ENCODE measurements around the gene C3AR1. TPM values are rescaled to one million over a fixed set of nuclear protein-coding genes. Genes with fewer than 3 reads are reported as not detected.

Gene C3AR1
- total RNA-seq, 1 donor from 2014 or later, result not detected

- no peak for DNase-seq (ENCODE audit: low read depth)
- TF ChIP-seq, protein P1, sequence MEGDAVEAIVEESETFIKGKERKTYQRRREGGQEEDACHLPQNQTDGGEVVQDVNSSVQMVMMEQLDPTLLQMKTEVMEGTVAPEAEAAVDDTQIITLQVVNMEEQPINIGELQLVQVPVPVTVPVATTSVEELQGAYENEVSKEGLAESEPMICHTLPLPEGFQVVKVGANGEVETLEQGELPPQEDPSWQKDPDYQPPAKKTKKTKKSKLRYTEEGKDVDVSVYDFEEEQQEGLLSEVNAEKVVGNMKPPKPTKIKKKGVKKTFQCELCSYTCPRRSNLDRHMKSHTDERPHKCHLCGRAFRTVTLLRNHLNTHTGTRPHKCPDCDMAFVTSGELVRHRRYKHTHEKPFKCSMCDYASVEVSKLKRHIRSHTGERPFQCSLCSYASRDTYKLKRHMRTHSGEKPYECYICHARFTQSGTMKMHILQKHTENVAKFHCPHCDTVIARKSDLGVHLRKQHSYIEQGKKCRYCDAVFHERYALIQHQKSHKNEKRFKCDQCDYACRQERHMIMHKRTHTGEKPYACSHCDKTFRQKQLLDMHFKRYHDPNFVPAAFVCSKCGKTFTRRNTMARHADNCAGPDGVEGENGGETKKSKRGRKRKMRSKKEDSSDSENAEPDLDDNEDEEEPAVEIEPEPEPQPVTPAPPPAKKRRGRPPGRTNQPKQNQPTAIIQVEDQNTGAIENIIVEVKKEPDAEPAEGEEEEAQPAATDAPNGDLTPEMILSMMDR (conservative IDR thresholded peaks at IDR 0.05; ENCODE audit: low read depth, low read length), result peak; percentile 93
Observed at GRCh38 chr12:8045952-8046944, 19.9 kb downstream of the C3AR1 start.

DNA sequence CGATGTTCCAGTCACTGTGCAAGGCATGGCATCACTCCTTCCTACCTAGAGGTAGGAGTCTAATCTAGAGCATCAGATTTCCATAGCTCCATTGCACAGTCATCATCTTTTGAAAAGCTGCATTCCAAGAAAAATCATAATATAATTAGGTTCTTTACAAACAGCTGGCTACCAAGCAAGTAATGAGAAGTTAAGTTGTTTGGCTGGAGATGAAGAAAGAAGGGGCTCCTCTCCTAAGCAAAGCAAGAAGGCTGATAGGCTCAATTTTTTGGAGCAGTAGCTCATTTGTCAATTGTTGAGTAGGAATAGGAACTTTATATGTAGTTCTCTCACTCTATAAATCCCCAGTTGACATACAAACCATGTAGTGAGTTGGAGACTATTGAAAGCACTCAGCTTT, 25.4 kb downstream of the C3AR1 start:
- DNase-seq (ENCODE audit: low read depth), result no peak
- TF ChIP-seq, protein P1 (conservative IDR thresholded peaks at IDR 0.05; ENCODE audit: low read depth, low read length), result no peak
- H3K4me3 ChIP-seq (ENCODE audit: low read depth, low read length), result no peak overlapping the region

More at GRCh38 chr12:8045952-8046944, 19.9 kb downstream of the C3AR1 start:
- H3K4me3 ChIP-seq (ENCODE audit: low read depth, low read length), result no peak overlapping the region

DNA sequence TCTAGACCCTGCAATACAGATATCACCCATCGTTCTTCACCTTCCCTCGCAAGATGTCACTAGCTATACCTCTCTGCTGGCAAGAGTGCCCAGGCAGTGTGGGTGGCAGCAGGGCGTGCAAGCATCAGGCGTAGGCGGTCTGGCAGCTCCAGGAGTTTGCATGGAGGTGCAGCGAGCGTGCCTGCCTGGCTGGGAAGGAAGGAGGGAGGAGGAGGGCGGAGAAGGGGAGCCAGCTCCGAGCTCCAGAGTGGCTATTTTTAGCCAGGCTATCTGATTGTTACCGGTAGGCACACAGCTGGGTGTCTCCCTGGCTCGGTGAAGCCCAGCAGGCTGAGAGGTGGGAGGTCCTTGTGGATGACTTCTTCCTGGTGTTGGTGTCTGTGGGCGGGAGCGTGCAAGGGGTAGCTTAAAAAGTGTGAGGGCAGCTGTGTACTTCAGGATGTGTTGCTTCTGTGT, 27.5 kb downstream of the C3AR1 start:
- no peak for DNase-seq (ENCODE audit: low read depth)
- H3K4me3 ChIP-seq (ENCODE audit: low read depth, low read length), result peak overlapping the region; percentile 31
- TF ChIP-seq, protein P1 (conservative IDR thresholded peaks at IDR 0.05; ENCODE audit: low read depth, low read length), result no peak

DNA sequence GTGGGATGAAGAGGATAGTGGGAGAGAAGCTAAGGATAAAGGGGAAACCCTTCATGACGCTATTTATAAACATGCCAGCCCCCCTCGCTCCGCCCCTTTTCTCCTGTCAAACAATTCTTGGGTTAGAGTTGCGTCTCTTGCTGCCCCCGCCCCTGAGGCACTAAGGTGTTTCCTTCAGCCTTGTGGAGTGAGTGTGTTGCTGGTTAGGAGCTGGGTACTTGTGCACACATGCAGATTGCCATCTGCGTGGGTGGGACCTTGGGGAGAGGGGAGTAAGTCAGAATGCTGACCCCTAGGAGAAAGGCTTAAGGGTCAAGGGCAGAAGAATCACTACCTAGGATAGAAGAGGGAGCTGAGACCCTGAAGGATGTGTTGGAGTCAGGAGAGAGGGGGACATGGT, 28.2 kb downstream of the C3AR1 start:
- no peak overlapping the region for H3K4me3 ChIP-seq (ENCODE audit: low read depth, low read length)
- TF ChIP-seq, protein P1 (conservative IDR thresholded peaks at IDR 0.05; ENCODE audit: low read depth, low read length), result no peak
- DNase-seq (ENCODE audit: low read depth), result no peak

DNA sequence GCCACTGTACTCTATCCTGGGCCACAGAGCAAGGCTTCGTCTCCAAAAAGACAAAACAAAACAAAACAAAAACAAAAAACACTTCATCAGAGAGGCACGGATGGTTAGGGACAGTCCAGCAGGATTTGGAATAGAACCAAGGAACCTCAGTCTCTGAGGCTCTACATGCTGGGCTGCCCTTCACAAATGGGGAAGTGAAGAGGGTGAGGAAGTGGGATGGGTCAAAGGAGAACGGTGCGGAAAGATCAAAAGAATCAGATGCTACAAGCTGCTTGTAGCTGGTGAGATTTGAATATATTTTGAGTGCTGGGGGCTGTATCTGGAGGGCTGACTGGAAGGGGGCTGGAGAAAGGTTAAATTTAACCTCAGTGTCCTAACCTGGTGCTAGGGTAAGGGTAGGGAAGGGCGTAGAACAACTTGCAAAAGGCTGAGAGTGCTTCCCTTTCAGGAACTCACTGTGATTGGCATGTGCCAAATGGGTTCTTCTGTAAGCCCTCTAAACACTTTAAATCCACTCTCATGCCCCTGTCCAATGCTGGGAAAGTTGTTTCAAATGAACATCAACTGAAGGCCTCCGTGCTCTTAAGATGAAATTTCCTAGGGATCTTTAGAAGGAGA, 29.0 kb downstream of the C3AR1 start:
- no peak overlapping the region for H3K4me3 ChIP-seq (ENCODE audit: low read depth, low read length)
- TF ChIP-seq, protein P1 (conservative IDR thresholded peaks at IDR 0.05; ENCODE audit: low read depth, low read length), result no peak
- no peak for DNase-seq (ENCODE audit: low read depth)

DNA sequence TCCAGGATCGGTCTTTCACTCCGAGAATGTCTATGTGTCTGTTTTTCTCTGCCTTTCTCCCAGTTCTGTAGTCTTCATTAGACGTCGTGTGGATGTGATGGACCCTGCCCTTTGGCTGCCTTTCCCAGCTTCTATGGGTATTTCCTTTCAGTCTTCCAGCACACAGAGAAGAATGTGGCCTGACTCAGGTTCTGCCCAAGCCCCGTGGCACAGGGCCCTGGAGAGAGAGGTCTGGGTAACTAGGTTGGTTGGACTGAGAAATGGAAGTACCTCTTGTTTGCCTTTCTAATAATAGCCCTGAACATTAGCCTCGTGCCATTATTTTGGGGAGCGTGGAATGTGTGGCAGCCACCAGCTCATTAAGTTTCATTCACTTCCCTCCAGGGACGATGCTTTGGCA, 29.8 kb downstream of the C3AR1 start:
- TF ChIP-seq, protein P1 (conservative IDR thresholded peaks at IDR 0.05; ENCODE audit: low read depth, low read length), result no peak
- no peak for DNase-seq (ENCODE audit: low read depth)
- no peak overlapping the region for H3K4me3 ChIP-seq (ENCODE audit: low read depth, low read length)
